HepG2 (cell line): Measurements from ENCODE around the gene SLC11A1. TPM values are rescaled to one million over a fixed set of nuclear protein-coding genes. Genes with fewer than 3 reads are reported as not detected.

Source experiments
- CEBPG ChIP-seq: IDR thresholded peaks from 2 replicates; pipeline ENCODE4 v1.6.1; 2016
- KLF12 ChIP-seq: sonication (generic); formaldehyde crosslinking; IDR thresholded peaks from 2 replicates; pipeline ENCODE4 v1.4.0; 2020; ENCODE audit warnings: missing genetic modification reagents, borderline replicate concordance
- KLF9 ChIP-seq: IDR thresholded peaks from 2 replicates; pipeline ENCODE4 v1.6.1; 2016; ENCODE audit warnings: low read depth
- MXD3 ChIP-seq: IDR thresholded peaks from 2 replicates; pipeline ENCODE4 v1.6.1; 2016; ENCODE audit warnings: mild to moderate bottlenecking, missing biosample characterization, missing genetic modification reagents
- MYNN ChIP-seq: sonication (generic); formaldehyde crosslinking; IDR thresholded peaks from 2 replicates; pipeline ENCODE4 v1.4.0; 2020; ENCODE audit warnings: mild to moderate bottlenecking, low read depth, missing genetic modification reagents
- NCOA2 ChIP-seq: sonication (generic); formaldehyde crosslinking; IDR thresholded peaks from 2 replicates; pipeline ENCODE4 v1.8.0; 2022; ENCODE audit warnings: inconsistent platforms
- NR2F6 ChIP-seq, 2 experiments: IDR thresholded peaks; 2 replicates each; pipeline ENCODE4 v1.6.1; 2016; ENCODE audit warnings: antibody characterized with exemption in 1 of 2, mild to moderate bottlenecking in 1 of 2
- SATB2 ChIP-seq: sonication (generic); formaldehyde crosslinking; IDR thresholded peaks from 2 replicates; pipeline ENCODE4 v1.5.0; 2020; ENCODE audit warnings: missing genetic modification reagents
- SMAD3 ChIP-seq: sonication (generic); formaldehyde crosslinking; IDR thresholded peaks from 2 replicates; pipeline ENCODE4 v1.4.0; 2020; ENCODE audit warnings: missing genetic modification reagents
- SP1 ChIP-seq, 2 experiments: fragments of 450-650 bp in 1 of 2; sonication (generic) in 1 of 2; formaldehyde crosslinking in 1 of 2; IDR thresholded peaks; 2 replicates each; pipeline versions ENCODE4 v1.4.0 to v1.6.1; 2016 to 2020; ENCODE audit warnings: missing genetic modification reagents in 1 of 2
- SRSF4 ChIP-seq: fragments of 200-400 bp; formaldehyde crosslinking; IDR thresholded peaks from one replicate; pipeline ENCODE4 v1.6.1; 2018; ENCODE audit warnings: mild to moderate bottlenecking, low read depth, low read length, moderate library complexity; ENCODE audit not compliant: poor library complexity, severe bottlenecking
- SRSF9 ChIP-seq: fragments of 200-400 bp; formaldehyde crosslinking; IDR thresholded peaks from 2 replicates; pipeline ENCODE4 v1.6.1; 2018; ENCODE audit warnings: borderline replicate concordance, mild to moderate bottlenecking, low read depth, low read length; ENCODE audit not compliant: insufficient read depth, poor library complexity, severe bottlenecking
- STAT5B ChIP-seq: sonication (generic); formaldehyde crosslinking; IDR thresholded peaks from 2 replicates; pipeline ENCODE4 v1.4.0; 2020; ENCODE audit warnings: missing genetic modification reagents
- TFDP2 ChIP-seq: sonication (generic); formaldehyde crosslinking; IDR thresholded peaks from 2 replicates; pipeline ENCODE4 v1.4.0; 2020; ENCODE audit warnings: missing genetic modification reagents
- TSC22D2 ChIP-seq: sonication (generic); formaldehyde crosslinking; IDR thresholded peaks from 2 replicates; pipeline ENCODE4 v1.5.1; 2020; ENCODE audit warnings: missing genetic modification reagents, mild to moderate bottlenecking, borderline replicate concordance
- ZNF264 ChIP-seq: sonication (generic); formaldehyde crosslinking; IDR thresholded peaks from 2 replicates; pipeline ENCODE4 v1.4.0; 2020; ENCODE audit warnings: missing genetic modification reagents
- ZNF282 ChIP-seq: fragments of 450-650 bp; IDR thresholded peaks from 2 replicates; pipeline ENCODE4 v1.6.1; 2018; ENCODE audit not compliant: partially characterized antibody
- ZNF558 ChIP-seq: sonication (generic); formaldehyde crosslinking; IDR thresholded peaks from 2 replicates; pipeline ENCODE4 v1.9.0; 2022; ENCODE audit warnings: mild to moderate bottlenecking, missing genetic modification reagents, borderline replicate concordance
- ZNF704 ChIP-seq: sonication (generic); formaldehyde crosslinking; IDR thresholded peaks from 2 replicates; pipeline ENCODE4 v1.8.1; 2023; ENCODE audit warnings: mild to moderate bottlenecking, inconsistent platforms, moderate library complexity, missing genetic modification reagents, borderline replicate concordance
- ZNF782 ChIP-seq: sonication (generic); formaldehyde crosslinking; IDR thresholded peaks from 2 replicates; pipeline ENCODE4 v1.4.0; 2020; ENCODE audit warnings: missing genetic modification reagents, mild to moderate bottlenecking, borderline replicate concordance
- ZNF841 ChIP-seq: sonication (generic); formaldehyde crosslinking; IDR thresholded peaks from 2 replicates; pipeline ENCODE4 v1.8.1; 2023; ENCODE audit warnings: missing genetic modification reagents, borderline replicate concordance
- ZSCAN30 ChIP-seq: sonication (generic); formaldehyde crosslinking; IDR thresholded peaks from 2 replicates; pipeline ENCODE4 v1.5.0; 2020; ENCODE audit warnings: mild to moderate bottlenecking, missing genetic modification reagents
- polyA plus RNA-seq, 8 experiments: library from polyadenylated mRNA; depleted of rRNA in 3 of 8; stranded (reverse) in 7 of 8; unstranded in 1 of 8; fragments of >200 nt; fragmentation: Illumina TruSeq in 4 of 8; extraction: Trizol in 4 of 8; gene quantifications; 2 replicates each; pipeline versions ENCODE4 v1.2.1 to v1.2.3, GENCODE V29; 2011 to 2016; ENCODE audit warnings: low read depth in 4 of 8, missing spikeins in 1 of 8, mixed read lengths in 1 of 8; ENCODE audit not compliant: insufficient read depth in 1 of 8
- total RNA-seq, 5 experiments: library from RNA; depleted of rRNA; stranded (reverse); fragments of >200 nt; fragmentation: Illumina TruSeq; extraction: Trizol; gene quantifications; 2 replicates each; pipeline ENCODE4 v1.2.3, GENCODE V29; 2016; ENCODE audit warnings: low read depth in 1 of 5
- TF ChIP-seq, protein P1 (sequence below): sonication (generic); formaldehyde crosslinking; conservative IDR thresholded peaks from 2 replicates; pipeline ENCODE4 v1.8.0; 2022; ENCODE audit warnings: low read depth, missing genetic modification reagents
- TF ChIP-seq, protein P2 (sequence below): sonication (generic); formaldehyde crosslinking; IDR thresholded peaks from 2 replicates; pipeline ENCODE4 v1.4.0; 2020; ENCODE audit warnings: mild to moderate bottlenecking, missing genetic modification reagents

Gene SLC11A1
- total and polyA plus RNA-seq, 2 of the 13 experiments (the other 11 are each of a cell fraction or from before 2014, with no cell fraction given): 0.33 to 2.3 TPM

DNA sequence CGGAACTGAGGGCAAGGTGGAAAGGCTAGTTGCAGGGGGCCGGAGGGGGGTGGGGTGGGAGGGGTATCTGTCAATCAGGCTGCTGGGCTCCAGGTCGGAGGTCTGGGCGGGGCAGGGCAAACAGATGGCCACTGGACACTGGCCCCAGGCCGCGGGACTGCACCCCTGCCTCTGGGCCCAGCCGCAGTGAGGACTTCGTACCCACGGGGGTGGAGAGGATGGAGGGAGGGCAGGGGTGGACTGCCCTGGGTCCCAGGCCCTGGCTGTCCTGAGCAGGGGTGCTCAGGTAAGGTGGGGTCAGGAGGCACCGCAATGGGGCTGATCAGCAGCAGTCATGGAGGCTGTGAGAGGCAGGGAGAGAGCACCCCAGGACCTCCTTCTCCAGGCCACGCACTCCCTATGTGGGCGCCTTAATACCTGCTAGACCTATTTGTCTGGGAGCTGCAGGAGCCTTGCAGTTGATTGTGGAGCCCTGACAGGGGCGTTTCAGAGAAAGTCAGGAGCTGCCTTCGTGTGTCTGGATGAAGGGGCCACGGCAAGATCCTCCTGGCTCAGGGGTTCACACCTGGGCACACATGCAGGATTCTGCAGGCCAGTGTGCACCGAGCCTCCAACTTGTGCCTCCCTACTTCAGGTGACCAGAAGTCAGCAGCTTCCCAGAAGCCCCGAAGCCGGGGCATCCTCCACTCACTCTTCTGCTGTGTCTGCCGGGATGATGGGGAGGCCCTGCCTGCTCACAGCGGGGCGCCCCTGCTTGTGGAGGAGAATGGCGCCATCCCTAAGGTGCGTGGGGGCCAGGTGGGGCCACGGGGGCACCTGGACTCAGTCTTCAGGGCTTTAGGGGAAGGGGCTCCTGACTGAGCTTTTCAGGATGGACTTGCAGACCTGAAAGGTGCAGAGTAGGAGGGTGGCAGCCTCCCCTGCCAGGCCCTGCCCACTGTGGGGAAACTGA is 19.1 kb downstream of the SLC11A1 start (continued):
- TF ChIP-seq TSC22D2 (CRISPR knock-in tag) (peak; percentile 62; the same call in 1 of the 2 replicates), ZSCAN30 (no peak; the same call in none of the 2 replicates), NR2F6 (IDR thresholded peaks at IDR 0.05) (peak; percentile 88), NR2F6 (CRISPR knock-in tag; IDR thresholded peaks at IDR 0.05) (peak; percentile 96), ZNF282 (no peak), STAT5B (CRISPR knock-in tag) (0 out of 2 replicates have a peak, but pooled peaks have one; percentile 42), SP1 (IDR thresholded peaks at IDR 0.05) (no peak), SP1 (CRISPR knock-in tag; IDR thresholded peaks at IDR 0.05) (peak; percentile 83), KLF9 (CRISPR knock-in tag) (no peak; the same call in 1 of the 2 replicates), CEBPG (CRISPR knock-in tag) (peak; percentile 50; the same call in 1 of the 2 replicates), KLF12 (no peak; the same call in 1 of the 2 replicates), MYNN (CRISPR knock-in tag) (no peak), ZNF704 (CRISPR knock-in tag) (no peak), SRSF4 (no peak), ZNF264 (CRISPR knock-in tag) (no peak), ZNF841 (CRISPR knock-in tag) (no peak), NCOA2 (CRISPR knock-in tag) (peak; percentile 80), SRSF9 (no peak), MXD3 (peak; percentile 58; the same call in 1 of the 2 replicates), SATB2 (CRISPR knock-in tag) (no peak), ZNF782 (CRISPR knock-in tag) (peak; percentile 50; the same call in 1 of the 2 replicates), TFDP2 (no peak; the same call in 1 of the 2 replicates), SMAD3 (CRISPR knock-in tag) (0 out of 2 replicates have a peak, but pooled peaks have one; percentile 17), ZNF558 (peak; percentile 7; the same call in 1 of the 2 replicates)
- TF ChIP-seq, protein P1, sequence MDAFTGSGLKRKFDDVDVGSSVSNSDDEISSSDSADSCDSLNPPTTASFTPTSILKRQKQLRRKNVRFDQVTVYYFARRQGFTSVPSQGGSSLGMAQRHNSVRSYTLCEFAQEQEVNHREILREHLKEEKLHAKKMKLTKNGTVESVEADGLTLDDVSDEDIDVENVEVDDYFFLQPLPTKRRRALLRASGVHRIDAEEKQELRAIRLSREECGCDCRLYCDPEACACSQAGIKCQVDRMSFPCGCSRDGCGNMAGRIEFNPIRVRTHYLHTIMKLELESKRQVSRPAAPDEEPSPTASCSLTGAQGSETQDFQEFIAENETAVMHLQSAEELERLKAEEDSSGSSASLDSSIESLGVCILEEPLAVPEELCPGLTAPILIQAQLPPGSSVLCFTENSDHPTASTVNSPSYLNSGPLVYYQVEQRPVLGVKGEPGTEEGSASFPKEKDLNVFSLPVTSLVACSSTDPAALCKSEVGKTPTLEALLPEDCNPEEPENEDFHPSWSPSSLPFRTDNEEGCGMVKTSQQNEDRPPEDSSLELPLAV (CRISPR knock-in tag): no peak
- TF ChIP-seq, protein P2, sequence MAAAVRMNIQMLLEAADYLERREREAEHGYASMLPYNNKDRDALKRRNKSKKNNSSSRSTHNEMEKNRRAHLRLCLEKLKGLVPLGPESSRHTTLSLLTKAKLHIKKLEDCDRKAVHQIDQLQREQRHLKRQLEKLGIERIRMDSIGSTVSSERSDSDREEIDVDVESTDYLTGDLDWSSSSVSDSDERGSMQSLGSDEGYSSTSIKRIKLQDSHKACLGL (CRISPR knock-in tag): peak; percentile 24; the same call in 1 of the 2 replicates
